AG08395 (cell line): ENCODE measurements around the gene BANK1.

Source experiments
- DNase-seq: peaks from one replicate; pipeline ENCODE4 v3.0.0; 2012; ENCODE audit warnings: mixed read lengths, low spot score

BANK1 gene

DNA sequence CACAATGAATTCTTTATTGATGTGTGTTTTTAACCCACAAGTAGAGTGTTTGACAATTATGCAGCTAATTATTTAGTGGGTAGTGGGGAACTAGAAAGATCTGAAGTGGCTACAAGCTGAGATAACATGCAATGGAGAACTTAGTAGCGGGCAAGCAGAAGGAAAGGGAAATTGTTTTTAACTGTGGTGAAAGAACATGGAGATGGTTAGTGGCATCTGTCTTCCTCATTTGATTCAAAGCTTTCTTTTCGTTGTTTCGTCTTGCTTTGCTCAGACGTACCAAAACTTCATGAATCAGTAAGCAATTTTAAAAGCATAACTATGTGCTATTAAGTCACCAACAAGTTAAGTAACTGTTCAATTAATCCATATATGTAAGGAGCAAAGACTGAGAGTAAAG is 169.9 kb downstream of the BANK1 start:
- DNase-seq: no peak

DNA sequence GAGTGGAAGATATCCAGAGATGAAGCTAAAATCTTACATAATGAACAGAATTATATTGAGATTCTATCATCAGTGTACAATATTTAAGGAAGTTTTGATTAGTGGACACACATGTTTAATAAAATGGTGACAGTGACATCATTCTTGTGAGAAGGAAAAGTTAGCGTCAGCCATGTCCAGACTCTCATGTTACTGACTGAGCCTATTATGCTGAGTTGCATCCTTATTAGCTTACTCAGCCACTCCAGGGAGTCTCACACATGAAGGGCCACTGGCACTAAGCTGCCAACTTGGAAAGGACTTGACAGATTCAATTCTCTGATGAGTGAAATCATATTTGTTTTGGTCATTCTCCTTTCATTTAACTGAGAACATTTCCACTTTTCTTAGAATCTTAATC is 170.6 kb downstream of the BANK1 start:
- DNase-seq: peak; percentile 12

DNA sequence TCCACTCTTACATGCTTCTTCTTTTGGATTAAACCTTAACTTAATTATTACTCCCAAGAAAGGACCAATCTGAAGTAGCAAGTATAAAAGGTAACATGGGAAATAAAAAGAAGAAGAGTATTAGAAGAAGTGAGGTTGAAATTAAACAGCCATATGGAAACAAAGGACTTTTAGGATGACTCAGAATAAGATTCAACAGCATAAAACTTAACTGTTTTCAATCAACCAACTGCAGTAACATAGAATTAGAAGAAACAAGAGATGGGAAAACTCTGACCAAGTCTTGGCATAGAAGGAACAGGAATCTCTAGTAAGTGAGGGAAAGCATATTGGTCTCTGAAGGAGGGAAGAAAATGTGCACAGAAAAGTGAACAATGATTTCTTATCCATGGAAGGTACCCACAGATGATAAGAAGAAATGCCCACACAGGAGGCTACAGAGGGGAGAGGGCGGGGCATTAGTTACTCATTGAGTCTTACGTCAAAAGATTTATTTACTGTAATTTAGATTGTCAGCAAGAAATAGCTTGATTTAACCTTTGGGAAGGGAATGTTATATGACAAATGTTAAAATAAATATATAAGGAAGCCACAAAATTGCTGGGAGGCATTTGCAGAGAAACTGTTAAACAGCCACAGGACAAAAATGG is 177.3 kb downstream of the BANK1 start:
- no peak for DNase-seq

DNA sequence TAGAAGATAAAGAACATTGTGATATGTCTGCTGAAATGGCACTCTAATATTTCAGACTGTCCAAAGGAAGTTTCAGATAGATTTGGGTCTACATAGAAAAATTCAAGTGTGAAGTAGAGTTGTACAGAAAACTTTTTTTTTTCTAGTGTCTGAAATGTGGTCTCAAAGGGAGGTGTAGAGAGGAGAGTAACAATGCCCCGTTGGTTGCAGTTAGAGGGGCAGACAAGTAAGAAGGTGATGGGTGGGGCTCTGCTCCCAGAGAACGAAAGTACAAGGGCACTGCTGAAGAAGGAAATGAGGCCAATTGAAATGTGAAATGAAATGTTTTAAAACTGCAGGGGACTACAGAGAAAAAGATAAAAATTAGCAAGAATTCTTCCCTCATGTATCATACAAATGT is 177.8 kb downstream of the BANK1 start:
- DNase-seq: no peak

DNA sequence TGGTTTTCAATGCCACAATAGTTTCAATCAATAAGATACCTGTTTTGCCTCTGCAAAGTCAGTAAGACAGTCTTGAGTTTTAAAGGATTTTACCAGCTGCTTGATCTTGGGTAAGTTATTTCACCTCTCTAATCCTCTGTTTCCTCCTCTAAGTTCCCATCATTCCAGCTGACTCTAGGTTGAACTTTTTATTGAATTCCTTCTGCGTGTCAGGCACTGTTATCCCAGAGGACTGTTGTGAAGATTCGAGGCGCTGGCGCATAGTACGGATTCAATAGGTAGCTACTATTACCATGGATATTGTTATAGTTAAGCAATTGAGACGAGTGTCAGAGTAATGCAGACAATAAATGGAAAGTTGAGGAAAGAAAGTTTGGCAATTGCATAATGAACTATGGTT is 179.4 kb downstream of the BANK1 start:
- DNase-seq: no peak

DNA sequence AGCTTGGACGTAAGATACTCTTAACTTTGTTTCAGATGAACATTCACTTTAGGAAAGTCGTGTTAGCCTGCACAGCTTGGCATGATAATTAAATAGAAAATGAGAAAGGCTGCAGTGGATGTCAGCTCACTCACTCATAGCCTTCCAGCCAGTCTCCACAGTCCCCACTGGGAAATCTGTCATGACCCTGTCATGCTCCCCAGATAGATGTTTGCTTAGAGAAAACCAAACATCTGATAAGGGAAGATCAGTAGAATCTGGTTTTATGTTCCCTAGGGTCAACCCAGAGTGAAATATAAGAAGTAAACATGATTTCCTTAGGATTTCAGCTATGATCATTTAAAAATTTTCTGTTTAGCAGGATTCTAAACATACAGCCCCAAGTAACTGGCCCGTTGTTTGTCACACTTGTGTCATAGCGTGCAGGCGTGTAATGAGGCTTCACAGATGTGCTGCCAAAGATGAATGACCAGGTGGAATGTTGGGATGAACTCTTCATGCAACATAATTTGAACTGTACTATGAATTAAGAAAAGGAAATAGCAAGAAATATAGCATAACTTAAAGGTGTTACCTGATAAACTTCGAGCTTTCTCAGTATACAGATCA is 180.1 kb downstream of the BANK1 start:
- DNase-seq: no peak

DNA sequence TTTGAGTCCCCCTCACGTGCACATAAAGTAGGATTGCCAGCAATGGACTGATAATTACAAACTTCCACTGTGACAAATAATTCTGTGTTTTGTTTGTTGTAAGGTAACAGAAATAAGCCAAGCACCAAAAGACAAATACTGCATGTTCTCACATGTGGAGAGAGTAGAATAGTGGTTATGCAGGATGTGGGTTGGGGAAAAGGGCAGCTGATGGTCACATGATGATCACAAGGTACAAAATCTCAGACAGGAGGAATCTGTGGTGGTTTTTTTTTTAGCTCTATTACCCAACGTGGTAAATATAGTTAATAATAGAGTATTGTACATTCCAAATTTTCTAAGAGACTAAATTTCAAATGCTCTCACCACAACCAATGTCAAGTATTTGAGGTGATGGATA is 182.3 kb downstream of the BANK1 start:
- DNase-seq: no peak

DNA sequence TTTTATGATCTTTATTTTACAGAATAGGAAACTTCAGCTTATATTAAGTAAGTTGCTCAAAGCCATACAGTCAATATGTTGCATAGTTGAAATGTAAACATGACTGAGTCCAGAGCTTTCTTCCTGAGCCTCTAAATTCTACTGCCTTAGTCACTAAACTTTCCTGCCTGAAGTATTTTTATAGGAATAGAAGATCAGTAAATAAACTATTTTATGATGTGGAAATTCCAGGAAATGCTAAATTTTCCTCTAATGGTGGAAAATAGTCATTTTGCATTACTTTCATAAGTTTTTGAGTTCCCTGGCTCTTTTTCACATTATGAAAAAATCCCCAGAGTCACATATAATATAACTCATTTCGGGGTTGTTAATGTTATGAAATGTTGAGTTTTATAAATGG is 182.8 kb downstream of the BANK1 start:
- no peak for DNase-seq

DNA sequence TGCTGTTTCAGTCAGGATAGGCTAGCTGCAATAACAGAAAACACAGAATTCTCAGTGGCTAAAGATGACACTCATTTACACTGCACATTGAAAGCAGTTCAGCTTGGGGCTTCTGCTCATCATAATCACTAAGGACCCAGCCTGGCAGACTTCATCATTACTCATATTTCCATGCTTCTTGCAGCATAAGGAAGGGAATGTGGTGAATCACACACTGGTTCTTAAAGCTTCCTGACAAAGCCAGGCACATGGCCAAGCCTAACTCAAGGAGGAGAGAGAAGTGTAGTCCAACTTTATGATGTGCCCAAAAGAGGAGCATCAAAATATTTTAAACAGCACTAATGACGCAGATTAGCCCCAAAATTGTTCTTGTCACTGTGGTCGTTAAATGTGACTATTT is 186.5 kb downstream of the BANK1 start:
- peak; percentile 68 for DNase-seq

DNA sequence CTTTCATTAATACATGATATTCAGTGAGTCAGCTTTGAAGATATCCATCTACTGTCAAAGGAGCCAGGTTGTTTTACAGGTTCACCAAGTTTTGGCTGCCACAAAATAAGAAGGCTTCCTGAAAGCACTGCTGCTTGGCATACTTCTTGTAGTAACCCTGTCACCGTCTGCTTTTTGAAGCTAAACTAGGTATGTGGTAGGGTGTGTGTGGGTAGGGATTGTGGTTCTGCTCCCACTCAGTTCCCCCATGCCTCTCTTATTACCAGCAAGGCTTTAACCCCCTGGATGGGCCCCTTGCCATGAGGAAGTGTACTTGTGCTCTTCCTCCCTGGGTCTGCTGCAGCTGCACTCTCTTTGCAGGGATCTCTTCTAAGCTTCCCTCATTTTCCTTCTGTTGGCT is 191.2 kb downstream of the BANK1 start:
- no peak for DNase-seq

DNA sequence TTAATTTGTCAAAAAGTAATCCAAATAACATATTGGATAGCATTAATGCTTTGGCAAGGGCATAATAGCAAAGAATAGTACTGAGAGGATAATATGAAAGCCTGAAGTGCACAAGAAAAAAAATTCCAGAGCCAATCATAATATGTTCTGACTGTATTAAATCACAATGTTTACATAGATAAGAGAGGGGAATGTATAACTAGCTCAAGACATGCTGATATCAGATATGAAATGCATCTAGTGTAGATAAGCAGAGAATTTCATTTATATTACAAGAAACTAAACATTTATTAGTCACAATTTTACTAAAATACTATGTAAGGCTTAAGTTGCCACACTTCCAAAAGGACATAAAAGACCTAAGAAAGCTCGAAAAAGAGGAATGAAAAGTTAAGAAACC is 193.3 kb downstream of the BANK1 start:
- DNase-seq: no peak

DNA sequence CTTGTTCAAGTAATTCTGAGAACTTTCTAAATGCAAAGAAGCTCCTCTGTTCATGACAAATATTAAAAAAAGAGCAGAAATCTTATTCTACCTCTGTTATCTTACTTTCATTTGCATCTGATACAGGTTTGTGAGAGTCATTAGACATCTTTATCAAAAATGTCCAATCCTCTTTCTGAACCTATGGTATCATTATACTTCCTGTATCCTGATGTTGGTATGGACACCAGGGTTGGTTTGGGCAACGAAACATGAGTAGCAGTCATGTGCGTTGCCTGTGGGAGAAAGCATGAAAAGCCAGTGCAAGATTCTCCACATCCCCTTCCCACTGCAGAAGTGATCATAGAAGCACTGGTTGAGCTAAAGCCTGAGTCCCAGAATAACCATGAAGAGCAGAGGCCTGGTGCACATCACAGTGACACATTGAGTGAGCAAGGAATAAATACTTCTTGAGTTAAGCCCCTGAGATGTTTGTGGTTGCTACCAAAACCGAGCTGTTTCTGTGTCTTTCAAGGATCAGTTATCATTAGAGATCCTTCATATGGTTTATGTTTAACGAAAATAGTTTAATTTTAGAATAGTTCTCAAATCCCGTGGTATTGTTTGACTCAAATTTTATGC is 197.2 kb downstream of the BANK1 start:
- no peak for DNase-seq

DNA sequence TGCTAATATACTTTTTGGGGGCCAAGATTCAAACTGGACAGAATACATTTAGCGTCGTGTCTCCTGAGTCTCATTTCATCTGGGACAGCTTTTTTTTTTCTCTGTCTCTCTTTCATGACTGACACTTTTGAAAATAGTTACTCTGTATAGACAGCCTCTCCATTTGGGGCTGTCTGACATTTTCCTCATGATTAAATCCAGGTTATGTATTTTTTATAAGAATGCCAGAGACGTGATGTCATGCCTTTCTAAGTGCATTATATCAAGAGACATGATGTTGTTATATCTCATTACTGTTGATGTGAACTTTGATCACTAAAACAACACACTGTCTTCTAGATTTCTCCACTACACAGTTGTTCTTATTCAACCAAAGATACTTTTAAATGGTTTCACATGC is 199.0 kb downstream of the BANK1 start:
- DNase-seq: no peak

DNA sequence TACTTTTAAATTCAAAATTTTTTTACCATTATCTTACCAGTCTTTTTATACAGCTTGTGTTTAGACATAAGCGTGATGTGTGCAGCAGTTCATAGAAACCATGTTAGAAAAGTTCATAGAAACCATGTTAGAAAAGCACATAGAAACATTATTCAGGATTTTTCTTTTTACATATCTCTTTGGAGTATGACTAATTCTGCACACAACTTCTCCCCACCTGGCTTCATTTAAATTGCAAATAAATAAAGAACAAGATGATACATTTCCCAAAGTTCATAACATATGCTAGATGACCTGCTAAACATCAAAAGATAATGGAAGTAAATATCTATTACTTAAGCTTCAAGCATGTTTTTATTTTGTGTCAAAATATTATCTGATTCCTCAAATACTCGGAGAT is 201.9 kb downstream of the BANK1 start:
- no peak for DNase-seq

DNA sequence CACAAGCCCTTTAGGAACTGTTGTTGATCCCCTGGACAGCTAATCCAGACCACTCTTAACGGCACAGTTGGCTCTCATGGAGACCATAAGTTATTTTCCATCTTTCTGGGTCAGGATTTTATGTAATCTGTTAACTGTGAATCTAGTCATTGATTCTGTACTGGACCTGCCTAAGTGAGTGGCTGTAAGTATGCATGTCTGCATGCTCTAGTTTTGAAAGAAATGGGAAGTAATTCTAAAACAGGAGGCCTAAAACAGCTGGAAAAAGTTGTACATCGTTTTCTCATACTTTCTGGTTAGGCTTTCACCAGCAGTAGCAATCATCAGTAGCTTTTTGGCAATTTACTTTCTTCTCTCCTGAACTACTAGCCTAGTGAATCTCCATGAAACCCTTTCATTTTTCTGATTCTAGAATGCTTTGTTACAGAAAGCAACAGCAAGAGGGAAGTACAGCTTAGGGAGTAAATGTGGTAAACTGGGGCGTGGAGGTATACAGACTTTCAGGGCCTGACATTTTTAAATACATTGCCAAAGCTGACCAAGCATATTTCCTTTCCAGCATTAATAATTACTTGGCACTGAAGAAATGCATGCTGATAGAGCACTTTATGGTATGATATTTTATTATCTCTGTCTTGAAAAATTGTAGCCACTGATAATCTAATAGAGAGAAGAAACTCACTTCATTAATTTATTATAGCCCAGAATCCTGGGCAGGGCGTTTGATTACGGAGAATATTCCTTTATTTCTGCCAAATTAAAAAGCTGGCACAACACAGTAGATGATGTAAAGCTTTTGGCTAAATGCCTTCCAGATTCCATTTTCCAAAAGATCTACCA is 202.7 kb downstream of the BANK1 start:
- DNase-seq: no peak

DNA sequence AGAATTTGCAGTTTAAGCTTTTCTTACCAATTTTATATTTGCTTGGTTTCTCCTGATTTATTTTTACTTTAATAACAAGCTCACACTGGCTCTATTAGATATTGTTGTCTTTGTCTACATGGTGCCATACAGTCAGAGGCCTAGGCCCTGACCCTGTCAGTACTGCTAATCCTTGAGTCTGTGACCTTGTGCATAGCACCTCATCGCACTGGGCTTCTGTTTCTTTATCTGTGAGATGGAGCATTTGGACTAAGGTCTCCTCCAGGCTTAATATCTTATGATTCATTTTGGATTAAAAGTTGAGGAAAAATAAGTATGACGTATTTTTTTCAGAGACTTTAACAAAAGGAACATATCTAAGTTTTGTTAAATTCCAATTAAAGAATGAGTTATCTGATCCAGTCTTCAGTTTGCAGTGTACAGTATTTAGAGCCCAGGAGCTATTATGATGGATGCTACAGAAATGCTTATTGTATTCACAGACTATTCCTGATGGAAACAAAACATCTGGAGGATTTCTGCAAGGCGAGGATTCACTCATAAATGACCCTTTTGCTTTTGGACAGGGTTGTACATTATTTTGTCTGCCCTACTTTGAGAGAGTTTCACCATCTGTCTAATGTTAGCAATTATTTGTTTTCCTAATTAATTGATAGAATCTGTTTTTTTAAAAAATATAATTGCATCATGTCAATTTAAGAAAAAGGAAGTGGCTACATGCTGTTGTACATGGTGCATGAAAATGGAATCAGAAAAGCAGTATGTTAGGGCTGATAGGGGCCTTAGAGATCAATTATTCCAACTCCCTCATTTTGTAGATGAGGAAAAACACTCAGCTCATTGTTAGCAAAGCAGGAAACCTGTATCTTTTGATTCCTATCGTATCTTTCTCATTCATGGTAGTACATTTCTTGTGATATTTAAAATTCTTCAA is 203.6 kb downstream of the BANK1 start:
- no peak for DNase-seq

DNA sequence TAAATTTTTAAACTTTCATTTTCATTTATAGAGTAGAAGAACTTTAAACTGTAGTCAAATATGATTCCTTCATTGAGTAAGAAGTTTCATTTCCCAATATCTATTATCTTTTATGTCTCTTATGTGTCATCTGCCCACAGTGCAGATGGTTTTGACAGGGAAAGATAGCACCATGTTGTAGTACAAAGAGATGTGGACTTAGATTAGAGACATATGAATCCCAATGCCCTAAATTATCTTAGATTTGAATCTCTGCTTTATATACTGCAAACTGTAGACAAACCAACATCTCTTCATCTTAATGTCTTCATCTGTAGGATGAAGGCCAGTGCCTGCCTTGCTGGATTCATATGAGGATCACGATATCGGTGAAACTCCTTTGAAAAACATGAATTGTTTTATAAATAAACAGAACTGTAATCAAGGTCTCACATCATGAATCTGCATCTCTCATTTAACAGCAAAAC is 217.5 kb downstream of the BANK1 start:
- DNase-seq: no peak

DNA sequence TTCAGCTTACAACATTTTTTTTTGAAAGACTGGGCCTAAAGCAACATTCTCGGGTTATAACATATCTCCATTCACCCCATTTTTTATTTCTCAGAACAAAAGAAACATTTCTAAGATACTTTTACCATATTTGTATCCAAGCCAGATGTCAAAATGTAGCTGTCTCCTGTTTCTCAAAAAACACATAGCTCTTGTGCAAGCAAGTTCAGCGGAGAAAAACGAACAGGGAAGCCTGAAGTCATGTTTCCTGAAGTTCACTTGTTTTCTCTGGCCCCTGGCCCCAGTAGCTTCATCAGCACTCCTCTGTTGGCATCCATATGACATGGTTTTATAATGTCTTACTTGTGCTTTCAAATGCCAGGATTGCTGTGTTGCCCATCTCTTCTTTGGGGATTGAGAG is 218.2 kb downstream of the BANK1 start:
- no peak for DNase-seq

DNA sequence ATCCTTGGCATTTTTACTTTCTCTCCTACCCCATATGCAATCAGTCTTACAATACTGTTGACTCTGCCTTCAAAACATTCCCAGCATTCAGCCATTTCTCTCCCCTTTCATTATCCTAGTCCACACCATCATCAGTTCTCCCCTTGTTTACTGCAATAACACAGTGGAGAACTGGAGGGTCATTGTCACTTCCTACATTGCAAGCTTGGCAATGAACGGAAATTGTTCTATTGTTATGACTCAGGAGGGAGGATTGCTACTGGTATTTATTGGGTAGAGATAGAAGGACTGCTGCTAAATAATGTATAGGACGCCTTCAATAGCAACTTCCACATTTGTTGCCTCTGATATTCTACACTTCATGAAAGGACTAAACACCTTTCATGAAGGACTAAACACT is 231.8 kb downstream of the BANK1 start:
- no peak for DNase-seq

DNA sequence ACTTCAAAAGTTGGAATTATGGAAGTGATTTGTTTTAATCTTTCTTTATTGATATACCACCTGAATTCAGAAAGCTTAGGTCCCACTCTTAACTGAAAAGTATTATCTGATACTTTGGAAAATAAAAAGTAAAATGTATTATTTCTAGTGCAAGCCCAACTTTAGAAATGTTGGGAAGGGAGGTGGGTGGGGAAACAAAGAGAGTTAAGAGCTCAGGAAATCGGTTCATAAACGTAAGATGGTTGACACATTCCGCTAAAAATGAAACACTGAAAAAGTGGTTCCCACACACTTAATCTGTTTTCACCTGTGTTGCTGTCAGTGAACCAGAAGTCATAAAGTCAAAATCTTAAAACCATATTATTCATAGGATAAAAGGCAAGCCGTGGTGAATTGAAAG is 237.4 kb downstream of the BANK1 start:
- DNase-seq: no peak

DNA sequence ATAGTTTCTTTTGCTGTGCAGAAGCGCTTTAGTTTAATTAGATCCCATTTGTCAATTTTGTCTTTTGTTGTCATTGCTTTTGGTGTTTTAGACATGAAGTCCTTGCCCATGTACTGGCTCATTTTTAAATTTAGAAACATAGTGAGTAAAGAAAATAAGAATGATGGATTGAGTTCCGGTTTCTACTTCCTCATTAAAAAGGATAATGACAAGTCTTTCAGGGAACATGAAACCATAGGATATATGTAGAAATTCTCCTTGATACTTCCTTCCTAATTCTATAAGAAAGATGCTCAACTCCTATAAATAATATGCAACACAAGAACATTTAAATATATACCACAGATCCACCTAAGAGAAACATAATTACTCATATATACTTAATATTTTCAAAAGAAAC is 240.9 kb downstream of the BANK1 start:
- DNase-seq: no peak

DNA sequence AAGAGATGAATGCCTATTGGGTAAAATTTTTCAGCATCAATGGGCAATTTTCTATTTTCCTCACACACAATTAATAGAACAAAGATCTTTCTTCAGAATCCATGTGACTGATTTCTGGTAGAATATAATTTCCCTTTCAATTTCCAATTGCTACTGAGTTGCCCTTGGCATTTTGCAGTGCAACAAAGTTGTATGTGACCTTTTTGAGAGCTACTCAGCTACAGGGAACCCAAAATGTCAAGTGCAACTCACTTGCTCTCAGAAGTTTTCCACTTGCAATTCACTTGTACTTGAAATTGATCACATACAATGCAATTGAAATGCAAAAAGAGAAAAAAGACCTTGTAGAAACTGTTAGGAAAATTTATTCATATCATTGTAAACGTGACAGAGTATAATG is 245.5 kb downstream of the BANK1 start:
- DNase-seq: no peak
